Stimulated activated CD4-positive, alpha-beta T cell treated with anti-CD3 and anti-CD28 coated beads, Interleukin-4, amount 100 ng/mL, for 1 hour (primary cell): ENCODE measurements around the gene UMAD1.

Experiments
- DNase-seq: peaks from one replicate; pipeline ENCODE4 v3.0.0-alpha.2; 2020

The UMAD1 gene

DNA sequence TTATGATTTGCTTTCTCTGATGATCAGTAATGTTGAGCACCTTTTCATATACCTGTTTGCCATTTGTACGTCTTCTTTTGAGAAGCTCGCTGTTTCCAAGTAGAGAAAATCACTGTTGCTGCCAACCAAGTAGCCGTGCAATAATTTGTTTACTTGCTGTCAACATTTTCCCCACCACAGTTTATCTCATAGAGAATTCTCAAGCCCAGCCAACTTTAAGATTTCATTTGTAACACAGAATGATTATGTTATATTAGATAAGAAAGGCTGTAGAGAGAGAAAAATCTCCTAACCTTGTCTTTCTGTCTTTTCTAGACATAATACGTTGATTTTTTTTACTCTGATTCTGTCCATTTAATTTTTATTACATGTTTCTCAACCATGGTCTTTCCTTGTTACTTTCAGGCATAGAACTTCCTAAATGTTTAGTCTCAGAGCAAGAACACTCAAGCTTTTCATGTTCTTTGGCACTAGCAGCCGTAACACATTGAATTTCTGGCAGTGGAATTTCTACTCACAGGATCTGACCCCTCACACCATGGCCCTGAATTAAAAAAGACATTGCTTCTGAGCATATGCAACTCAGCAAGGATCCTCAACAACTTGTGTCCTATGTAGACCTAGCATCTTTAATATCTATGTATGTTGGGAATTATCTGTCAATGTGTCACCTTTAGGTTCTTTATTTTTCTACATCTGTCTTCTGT is 54.7 kb downstream of the UMAD1 start:
- DNase-seq, result no peak

- DNase-seq, result no peak
Measured at GRCh38 chr7:7696458-7697119, 56.0 kb downstream of the UMAD1 start.

GRCh38 chr7:7698930-7699329 is 58.4 kb downstream of the UMAD1 start:
- no peak for DNase-seq

DNA sequence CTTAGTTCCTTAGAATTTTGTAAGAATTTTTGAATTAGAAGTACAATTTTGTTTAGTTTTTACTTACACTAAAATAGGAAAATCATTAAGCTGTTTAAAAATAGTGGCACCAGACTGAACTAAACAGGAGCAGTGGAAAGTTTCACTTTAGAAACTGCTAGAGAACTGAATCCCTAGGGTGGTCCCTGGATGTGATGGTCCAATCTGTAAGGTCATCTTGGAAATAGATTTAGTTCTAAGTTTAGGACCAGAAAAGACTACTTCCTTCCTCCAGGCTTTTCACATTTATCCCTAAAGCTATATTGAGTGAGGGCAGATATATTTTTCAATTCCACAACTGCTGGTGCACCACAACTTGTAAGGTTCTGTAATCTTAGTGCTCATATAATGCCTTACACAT is 58.8 kb downstream of the UMAD1 start:
- no peak for DNase-seq

DNA sequence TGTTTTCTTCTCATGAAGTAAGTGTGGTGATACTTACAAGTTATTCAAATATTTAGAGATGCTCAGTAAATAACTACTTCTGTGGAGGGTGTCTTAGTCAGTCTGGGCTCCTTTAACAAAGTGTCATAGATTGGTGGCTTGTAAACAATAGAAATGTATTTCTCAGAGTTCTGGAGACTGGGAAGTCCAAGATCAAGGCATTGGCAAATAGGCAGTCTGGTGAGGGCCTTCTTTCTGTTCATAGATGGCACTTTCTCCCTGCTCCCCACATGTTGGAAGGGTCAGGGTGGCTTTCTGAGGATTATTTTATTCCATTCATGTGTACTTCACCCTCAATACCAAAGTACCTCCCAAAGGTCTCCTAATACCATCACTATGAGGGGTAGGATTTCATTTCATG is 59.4 kb downstream of the UMAD1 start:
- DNase-seq, result no peak

- DNase-seq, result no peak
Measured at GRCh38 chr7:7701527-7701926, 61.0 kb downstream of the UMAD1 start.

GRCh38 chr7:7702826-7703225 is 62.3 kb downstream of the UMAD1 start:
- DNase-seq, result no peak

GRCh38 chr7:7703427-7703826 is 62.9 kb downstream of the UMAD1 start:
- no peak for DNase-seq

- no peak for DNase-seq
Measured at GRCh38 chr7:7704867-7705266, 64.3 kb downstream of the UMAD1 start.

DNA sequence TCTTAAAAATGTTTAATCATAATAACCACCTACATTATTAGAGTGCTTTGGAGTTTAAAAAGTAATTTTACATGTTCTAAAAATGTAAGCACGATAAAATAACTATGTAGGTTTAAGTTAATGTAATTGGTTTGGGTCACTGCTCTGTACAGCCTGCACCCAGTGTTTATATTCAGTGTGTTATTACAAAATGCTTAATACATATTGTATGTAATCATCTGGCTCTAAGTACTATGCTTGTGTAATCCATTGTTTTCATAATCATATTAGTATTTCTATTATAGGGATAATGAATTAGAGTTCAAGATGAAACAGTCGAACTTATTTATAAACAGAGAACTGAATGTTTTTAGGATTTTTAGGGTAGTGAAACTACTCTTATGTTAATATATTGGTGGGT is 64.8 kb downstream of the UMAD1 start:
- no peak for DNase-seq

DNA sequence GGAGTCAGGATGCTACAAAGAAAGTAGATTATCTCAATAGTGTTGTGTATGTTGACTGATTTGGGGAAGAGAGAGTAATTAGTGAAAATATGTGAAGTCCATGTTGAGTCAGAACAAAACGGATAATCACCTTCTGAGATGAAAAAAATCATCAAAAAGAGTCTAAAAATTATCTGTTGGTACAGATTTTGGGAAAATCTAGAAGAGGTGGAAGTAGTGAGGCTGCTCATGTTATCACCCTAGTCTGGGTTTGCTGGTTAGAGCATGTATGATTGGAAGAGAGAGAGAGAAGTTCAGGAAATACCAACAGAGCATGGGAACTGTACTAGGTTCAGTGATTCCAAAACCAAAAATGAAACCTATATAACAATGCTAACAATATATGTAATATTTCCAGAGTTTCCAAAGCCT is 65.6 kb downstream of the UMAD1 start:
- no peak for DNase-seq

DNA sequence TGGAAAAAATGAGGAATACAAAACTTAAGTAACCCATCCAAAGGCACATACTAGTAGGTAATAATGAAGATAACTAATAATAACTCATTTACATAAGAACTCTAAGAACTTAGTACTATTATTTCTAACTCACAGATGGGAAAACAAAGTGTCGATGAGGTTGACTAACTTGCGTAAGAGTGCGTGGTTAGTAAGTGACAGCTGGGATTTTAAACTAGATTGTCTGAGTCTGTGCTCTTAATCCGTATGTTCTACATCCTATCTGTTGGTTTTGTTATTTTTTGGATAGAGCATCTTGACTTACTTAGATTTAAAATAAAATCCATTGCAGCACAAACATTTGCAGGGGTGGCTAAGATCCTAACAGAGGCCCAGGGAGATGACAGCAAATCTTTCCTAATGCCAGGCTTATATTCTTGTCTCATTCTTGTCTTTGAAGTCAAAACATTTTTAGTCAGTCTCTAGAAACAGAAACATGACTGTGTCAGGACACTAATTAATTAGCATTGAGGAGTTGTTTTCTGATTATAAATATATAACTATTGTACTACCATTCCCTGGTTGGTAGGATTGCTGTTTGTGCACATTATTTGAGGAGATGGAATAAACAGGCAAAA is 66.1 kb downstream of the UMAD1 start:
- no peak for DNase-seq

DNA sequence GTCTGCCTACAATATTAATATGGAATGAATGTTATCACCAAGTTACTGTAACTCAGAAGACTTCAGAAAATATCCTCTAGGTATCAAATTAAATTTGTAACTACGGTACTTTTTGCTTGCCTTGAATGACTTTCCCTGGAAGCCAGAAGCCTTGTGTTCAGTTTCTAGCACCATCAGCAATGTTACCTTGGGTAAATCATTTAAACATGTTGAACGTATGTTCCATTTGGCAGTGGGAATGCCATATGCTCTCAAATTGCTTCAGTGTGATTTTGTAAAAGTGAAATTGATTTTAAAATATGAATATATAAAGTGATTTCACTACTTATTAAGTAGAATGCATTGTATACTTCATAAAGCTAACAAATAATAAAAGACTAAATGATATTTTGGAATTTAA is 66.7 kb downstream of the UMAD1 start:
- DNase-seq, result no peak

DNA sequence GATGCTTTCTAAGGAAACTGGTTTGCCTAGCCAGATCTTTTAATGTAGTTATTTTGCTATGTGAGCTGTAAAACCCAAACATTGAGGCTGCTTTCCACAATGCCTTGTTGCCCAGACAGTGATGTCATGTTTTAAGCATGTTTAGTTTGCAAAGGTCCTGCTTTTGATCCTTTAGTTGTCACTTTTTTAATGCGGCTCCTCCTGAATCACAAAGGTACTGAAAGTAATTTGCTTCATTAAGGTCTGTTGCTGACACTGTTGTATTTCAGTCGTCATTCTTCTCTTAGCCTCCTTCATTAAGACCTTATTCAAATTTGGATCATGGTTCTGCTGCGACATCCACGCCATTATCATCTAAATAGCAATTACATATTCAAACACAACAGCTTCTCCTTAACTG is 67.3 kb downstream of the UMAD1 start:
- DNase-seq, result no peak

DNA sequence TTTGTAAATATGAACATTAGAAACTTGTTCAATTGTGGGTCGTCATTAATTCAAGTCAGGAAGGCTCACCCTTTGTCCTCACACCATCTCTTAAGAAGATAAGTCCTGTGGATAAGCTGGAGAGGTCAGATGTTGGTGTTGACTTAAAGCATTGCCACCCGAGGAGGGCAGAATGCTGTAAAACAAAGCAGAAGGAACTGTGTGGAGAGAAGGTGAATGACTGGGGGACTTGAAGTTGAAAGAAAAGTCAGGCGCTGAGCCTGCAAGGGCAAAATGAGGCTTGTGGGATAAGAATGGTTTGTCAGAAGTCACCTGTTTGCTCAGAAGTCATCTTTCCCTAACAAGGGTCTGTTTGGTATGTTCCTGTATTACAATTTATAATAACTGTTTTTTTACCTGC is 68.7 kb downstream of the UMAD1 start:
- no peak for DNase-seq

DNA sequence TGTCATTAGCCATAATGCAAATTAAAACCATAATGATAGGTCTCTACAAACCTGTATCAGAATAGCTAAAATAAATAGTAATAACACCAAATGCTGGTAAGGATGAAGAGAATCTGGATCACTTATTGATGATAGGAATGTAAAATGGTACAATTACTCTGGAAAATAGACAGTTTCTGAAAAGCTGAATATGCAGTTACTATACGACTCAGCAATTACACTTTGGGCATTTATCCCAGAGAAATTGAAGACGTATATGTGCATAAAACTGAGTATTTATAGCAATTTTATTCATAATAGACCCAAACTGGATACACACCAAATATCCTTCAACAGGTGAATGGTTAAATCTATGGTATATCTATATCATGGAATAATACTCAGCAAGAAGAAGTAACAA is 69.9 kb downstream of the UMAD1 start:
- no peak for DNase-seq

DNA sequence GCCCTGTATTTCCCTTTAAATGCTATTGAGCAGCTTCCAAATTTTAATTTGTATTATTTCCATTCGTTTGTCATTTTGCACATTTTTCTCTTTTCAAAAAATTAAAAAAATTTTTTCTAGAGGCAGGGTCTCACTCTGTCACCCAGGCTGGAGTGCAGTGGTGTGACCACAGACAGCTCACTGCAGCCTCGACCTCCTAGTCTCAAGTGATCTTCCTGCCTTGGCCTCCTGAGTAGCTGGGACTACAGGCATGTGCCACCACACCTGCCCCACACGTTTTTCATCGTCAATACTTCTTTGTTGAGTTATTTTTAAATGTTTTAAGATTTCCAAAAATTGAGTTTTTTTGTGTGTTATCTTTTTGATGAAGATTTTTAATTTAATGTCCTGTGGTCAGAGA is 73.2 kb downstream of the UMAD1 start:
- DNase-seq, result no peak

DNA sequence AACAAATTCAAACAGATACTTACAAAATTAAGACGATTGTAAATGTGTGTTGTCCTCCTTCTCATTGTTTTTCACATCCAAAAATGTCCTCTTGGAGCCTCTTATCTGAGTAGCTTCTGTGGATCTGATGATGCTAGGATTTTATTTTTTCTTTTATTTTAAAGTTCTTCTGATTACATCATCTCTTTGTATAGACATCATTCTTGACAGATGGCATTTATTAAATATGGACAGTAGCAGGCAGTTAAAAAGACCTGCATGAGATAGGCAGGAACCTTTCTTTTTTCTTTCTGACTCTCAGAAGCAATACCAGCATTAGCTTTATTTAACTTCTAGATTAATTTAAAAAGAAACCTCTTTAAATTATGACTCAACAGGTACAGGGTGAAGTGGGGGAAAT is 77.9 kb downstream of the UMAD1 start, which contains the start of gene RPA3:
RPA3 (minus strand) TSS at position 116 of the 400 bp plus-strand sequence. CDS start 78,189 bp downstream, outside the sequence.
- no peak for DNase-seq

- DNase-seq, result peak; percentile 8
Measured at GRCh38 chr7:7719236-7719635, 78.7 kb downstream of the UMAD1 start.

GRCh38 chr7:7720193-7720592 is 79.6 kb downstream of the UMAD1 start:
- DNase-seq, result no peak

DNA sequence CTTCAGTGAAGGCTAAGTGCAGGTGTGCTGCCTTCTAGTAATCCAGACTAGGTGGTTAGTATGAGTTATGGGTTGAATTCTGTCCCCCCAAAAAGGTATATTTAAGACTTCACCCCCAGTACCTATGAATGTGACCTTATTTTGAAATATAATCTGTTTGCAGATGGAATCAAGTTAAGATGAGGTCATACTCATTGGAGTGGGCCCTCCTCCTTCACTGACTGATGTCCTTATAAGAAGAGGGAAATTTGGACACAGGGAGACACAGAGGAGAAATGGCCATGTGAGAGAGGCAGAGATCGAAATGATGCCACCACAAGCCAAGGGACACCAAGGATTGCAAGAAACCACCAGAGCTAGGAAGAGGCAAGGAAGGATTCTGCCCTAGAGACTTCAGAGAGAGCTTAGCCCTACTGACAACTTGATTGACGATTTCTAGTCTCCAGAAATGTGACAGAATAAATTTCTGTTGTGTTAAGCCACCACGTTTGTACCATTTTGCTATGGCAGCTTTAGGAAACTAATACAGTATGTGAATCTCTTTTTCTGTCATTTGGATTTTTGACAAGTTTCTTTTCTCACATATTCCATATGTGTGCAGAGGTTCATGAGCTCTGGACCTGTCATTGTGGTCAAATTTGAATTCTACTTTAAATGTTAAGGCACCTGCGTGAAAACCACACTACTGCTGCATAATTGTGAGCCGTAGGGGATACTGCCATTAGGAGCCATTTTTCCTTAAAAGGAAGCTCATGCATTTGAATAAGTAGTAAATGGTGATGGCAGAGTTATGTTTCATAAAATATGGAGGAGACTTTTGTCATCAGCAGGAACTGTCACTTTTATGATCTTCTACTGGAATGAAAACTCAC is 80.4 kb downstream of the UMAD1 start:
- no peak for DNase-seq

DNA sequence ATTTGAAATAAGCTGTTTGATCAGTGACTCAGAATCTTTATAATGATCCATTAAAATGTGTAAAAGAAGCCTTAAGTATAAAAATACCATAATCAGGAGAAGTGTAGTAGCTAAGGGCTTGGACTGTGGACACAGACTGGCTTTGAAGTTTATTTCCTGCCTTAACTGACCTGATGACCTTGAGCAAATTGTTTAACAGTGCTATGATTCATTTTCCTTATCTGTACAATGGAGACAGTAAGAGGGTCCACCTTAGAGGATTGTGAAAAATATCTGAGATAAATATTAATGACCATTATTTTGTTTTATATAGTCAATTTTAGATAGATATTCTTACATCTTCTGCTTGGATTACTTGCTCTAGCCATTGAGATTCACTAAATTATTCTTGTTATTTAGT is 91.2 kb downstream of the UMAD1 start:
- no peak for DNase-seq

- DNase-seq, result no peak
Measured at GRCh38 chr7:7732621-7733281, 92.2 kb downstream of the UMAD1 start.
